ENCODE data around the gene COMP.

The COMP gene

DNA sequence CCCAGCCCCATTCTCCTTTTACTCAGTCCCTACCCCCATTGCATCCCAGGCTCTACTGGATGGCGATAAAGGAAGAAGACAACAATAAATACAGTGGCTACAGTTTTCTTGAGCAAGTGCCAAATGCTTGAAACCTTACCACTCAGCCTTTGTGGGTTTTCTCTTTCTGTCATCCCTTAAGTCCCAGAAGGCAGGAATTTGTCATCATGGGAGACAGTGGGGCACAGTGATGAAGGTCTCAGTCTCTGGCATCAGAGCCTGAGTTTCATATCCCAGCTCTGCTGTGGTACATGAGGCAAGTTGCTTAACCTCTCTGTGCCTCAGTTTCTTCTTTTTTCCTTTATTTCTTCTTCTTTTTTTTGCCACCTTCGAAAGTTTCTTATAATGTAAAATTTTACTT, 5.1 kb upstream of the COMP start:
- H3K4me3 Mint-ChIP-seq, result no peak overlapping the region
- H3K9me3 Mint-ChIP-seq, result no peaks in the 10 kb centered on the region
- H3K27me3 Mint-ChIP-seq (ENCODE audit: low read depth), result peaks cover 36% of the 10 kb centered on the region
- H3K27ac Mint-ChIP-seq, result no peak overlapping the region
- no peak for DNase-seq (ENCODE audit: low spot score)
- no peaks in the 10 kb centered on the region for H3K4me1 Mint-ChIP-seq (ENCODE audit: low read depth)
- H3K36me3 Mint-ChIP-seq (ENCODE audit: low read depth), result no peaks in the 10 kb centered on the region

DNA sequence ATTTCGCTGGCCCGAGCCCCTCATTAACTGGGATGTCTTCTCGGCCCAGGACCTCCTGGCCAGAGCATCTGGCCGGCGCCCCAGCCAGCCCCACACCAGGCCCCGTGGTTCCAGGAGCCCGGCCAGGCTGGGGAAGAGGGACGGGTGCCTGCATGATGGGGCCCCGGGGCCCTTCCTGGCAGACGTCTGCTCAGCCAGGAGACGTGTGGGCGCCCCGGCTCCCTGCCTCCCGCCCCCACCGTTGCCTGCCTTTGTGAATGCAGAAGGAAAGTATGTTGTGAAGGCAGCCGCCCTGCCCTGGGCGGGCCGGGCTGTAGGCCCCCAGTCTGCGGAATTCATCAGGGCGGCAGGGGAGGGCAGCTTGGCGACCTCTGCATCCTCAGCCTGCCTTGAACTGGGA, 4.4 kb upstream of the COMP start:
- H3K9me3 Mint-ChIP-seq, result no peaks in the 10 kb centered on the region
- no peak for DNase-seq (ENCODE audit: low spot score)
- no peak overlapping the region for H3K4me3 Mint-ChIP-seq
- no peak overlapping the region for H3K27ac Mint-ChIP-seq
- peaks cover 43% of the 10 kb centered on the region for H3K27me3 Mint-ChIP-seq (ENCODE audit: low read depth)
- no peaks in the 10 kb centered on the region for H3K36me3 Mint-ChIP-seq (ENCODE audit: low read depth)
- no peaks in the 10 kb centered on the region for H3K4me1 Mint-ChIP-seq (ENCODE audit: low read depth)

GRCh38 chr19:18794692-18795091, 3.6 kb upstream of the COMP start:
- Mint-ChIP-seq H3K4me3 (no peak overlapping the region), H3K9me3 (no peaks in the 10 kb centered on the region), H3K27me3 (ENCODE audit: low read depth) (peaks cover 49% of the 10 kb centered on the region), H3K27ac (no peak overlapping the region), H3K4me1 (ENCODE audit: low read depth) (peaks cover 4% of the 10 kb centered on the region), H3K36me3 (ENCODE audit: low read depth) (peaks cover 2% of the 10 kb centered on the region)
- DNase-seq (ENCODE audit: low spot score), result no peak

- H3K9me3 Mint-ChIP-seq, result no peaks in the 10 kb centered on the region
- H3K4me3 Mint-ChIP-seq, result no peak overlapping the region
- peaks cover 56% of the 10 kb centered on the region for H3K27me3 Mint-ChIP-seq (ENCODE audit: low read depth)
Observed at GRCh38 chr19:18794029-18794313, 2.9 kb upstream of the COMP start.

DNA sequence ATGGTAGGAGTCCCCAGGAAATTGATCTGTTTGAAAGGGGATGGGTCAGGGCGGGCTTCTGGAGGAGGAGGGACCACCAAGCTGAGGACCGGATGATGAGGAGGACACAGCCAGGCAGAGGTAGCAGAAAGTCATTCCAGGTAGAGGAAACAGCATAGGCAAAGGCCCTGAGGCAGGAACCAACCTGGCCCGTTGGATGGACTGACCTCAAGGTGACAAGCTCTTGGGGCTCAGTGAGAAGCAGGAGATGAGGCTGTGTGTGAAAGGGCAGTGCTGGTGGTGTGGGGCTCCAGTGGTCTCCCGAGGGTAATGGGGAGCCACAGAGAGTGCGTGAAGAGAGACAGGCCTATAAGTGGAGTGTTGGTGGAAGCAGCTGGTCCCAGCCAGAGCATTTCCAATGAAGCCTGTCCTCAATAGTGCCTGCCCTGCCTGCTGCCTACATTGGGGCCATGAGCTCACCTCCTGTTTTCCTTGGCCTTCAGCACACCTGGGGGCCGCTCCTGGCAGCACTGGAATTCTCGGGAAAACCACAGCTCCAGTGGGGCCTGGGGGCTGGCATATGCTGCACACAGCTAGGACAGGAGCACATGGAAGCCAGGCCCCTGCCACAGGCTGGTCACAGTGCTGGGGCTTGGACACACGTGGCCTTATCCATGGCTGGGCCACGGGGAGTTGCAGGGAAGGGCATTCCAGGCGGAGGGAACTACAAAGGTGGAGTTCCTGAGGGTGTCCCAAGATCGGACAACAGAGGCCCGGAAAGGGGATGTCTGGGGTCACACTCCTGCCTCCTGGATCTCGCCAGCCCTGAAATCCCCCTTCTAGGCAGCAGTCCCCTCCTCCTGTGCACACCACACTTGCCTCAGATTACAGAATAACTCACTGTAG, 2.3 kb upstream of the COMP start:
- H3K27ac Mint-ChIP-seq, result no peak overlapping the region
- no peaks in the 10 kb centered on the region for H3K9me3 Mint-ChIP-seq
- H3K36me3 Mint-ChIP-seq (ENCODE audit: low read depth), result peaks cover 3% of the 10 kb centered on the region
- H3K4me3 Mint-ChIP-seq, result no peak overlapping the region
- peaks cover 60% of the 10 kb centered on the region for H3K27me3 Mint-ChIP-seq (ENCODE audit: low read depth)
- peaks cover 6% of the 10 kb centered on the region for H3K4me1 Mint-ChIP-seq (ENCODE audit: low read depth)
- DNase-seq (ENCODE audit: low spot score), result no peak

More at GRCh38 chr19:18794029-18794313, 2.9 kb upstream of the COMP start:
- Mint-ChIP-seq H3K4me1 (ENCODE audit: low read depth) (peaks cover 6% of the 10 kb centered on the region), H3K36me3 (ENCODE audit: low read depth) (peaks cover 3% of the 10 kb centered on the region), H3K27ac (no peak overlapping the region)
- no peak for DNase-seq (ENCODE audit: low spot score)

DNA sequence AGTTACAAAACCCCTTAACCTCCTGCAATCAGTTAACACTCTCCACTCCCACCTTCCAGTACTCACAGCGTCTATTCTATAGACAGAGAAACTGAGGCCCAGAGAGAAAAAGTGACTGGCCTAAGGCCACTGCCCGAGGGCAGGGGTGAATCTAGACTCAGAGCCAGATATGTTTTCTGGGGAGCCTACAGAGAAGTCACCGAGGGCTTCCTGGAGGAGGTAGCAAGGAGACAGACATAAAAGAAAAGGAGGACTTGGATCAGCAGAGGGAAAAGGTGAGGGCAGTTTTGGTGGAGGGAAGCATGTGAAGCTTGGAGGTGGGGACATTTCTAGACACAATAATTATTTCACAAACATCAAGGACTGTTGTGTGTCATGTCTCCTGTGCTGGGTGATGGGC, 1.6 kb upstream of the COMP start:
- Mint-ChIP-seq H3K27me3 (ENCODE audit: low read depth) (peaks cover 67% of the 10 kb centered on the region), H3K4me1 (ENCODE audit: low read depth) (peaks cover 7% of the 10 kb centered on the region), H3K4me3 (no peak overlapping the region), H3K36me3 (ENCODE audit: low read depth) (peaks cover 3% of the 10 kb centered on the region), H3K27ac (no peak overlapping the region), H3K9me3 (no peaks in the 10 kb centered on the region)
- DNase-seq (ENCODE audit: low spot score), result no peak

- H3K27ac Mint-ChIP-seq, result no peak overlapping the region
- H3K27me3 Mint-ChIP-seq (ENCODE audit: low read depth), result peaks cover 73% of the 10 kb centered on the region
- H3K4me3 Mint-ChIP-seq, result no peak overlapping the region
- H3K9me3 Mint-ChIP-seq, result no peaks in the 10 kb centered on the region
- no peak for DNase-seq (ENCODE audit: low spot score)
- peaks cover 10% of the 10 kb centered on the region for H3K4me1 Mint-ChIP-seq (ENCODE audit: low read depth)
- peaks cover 6% of the 10 kb centered on the region for H3K36me3 Mint-ChIP-seq (ENCODE audit: low read depth)
Observed at GRCh38 chr19:18791315-18791678, 192 bp upstream of the COMP start.

DNA sequence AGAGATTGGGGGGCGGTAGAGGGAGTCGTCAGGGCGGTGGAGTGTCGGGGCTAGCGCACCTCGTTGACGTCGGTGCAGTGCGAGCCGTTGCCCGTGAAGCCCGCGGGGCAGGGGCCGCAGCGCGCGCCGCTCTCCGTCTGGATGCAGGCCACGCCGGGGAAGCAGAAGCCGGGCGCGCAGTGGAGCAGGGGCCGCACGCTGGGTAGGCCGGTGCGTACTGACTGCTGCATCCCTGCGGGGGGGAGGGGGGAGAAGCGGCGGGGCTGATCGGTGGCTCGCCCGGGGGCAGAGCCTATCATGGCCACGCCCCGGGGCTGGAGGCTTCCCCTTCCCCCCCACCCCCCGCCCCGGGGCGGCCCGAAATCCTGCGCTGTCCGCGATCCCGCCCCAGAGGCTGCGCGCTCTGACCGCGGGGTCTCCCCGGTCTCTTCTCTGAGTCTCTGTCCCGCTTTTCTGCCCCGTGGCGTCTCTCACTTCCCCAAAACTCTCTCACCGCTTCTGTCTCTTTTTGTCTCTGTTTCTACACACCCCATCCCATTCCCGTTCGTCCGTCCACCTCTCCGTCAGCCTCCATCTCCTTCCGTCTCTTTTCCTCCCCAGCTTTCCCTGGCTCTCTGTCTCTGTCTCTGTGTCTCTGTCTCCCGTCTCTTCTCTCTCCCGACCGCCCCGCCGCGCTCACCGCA, 1.1 kb downstream of the COMP start:
- Mint-ChIP-seq H3K27me3 (ENCODE audit: low read depth) (peaks cover 75% of the 10 kb centered on the region), H3K4me3 (peak overlapping the region; percentile 64), H3K27ac (peak overlapping the region; percentile 39), H3K36me3 (ENCODE audit: low read depth) (peaks cover 6% of the 10 kb centered on the region), H3K9me3 (no peaks in the 10 kb centered on the region), H3K4me1 (ENCODE audit: low read depth) (peaks cover 17% of the 10 kb centered on the region)
- DNase-seq (ENCODE audit: low spot score), result no peak

- peak overlapping the region; percentile 87 for H3K27ac Mint-ChIP-seq
- peaks cover 72% of the 10 kb centered on the region for H3K27me3 Mint-ChIP-seq (ENCODE audit: low read depth)
- peak overlapping the region; percentile 63 for H3K4me3 Mint-ChIP-seq
- peaks cover 17% of the 10 kb centered on the region for H3K4me1 Mint-ChIP-seq (ENCODE audit: low read depth)
- no peaks in the 10 kb centered on the region for H3K9me3 Mint-ChIP-seq
- DNase-seq (ENCODE audit: low spot score), result no peak
- H3K36me3 Mint-ChIP-seq (ENCODE audit: low read depth), result peaks cover 6% of the 10 kb centered on the region
Observed at GRCh38 chr19:18789422-18789869, 1.7 kb downstream of the COMP start.

GRCh38 chr19:18788529-18789421, 2.3 kb downstream of the COMP start:
- H3K27ac Mint-ChIP-seq, result peak overlapping the region; percentile 87
- peak overlapping the region; percentile 63 for H3K4me3 Mint-ChIP-seq
- no peak for DNase-seq (ENCODE audit: low spot score)
- H3K27me3 Mint-ChIP-seq (ENCODE audit: low read depth), result peaks cover 71% of the 10 kb centered on the region
- H3K4me1 Mint-ChIP-seq (ENCODE audit: low read depth), result peaks cover 17% of the 10 kb centered on the region
- no peaks in the 10 kb centered on the region for H3K9me3 Mint-ChIP-seq
- H3K36me3 Mint-ChIP-seq (ENCODE audit: low read depth), result peaks cover 6% of the 10 kb centered on the region

DNA sequence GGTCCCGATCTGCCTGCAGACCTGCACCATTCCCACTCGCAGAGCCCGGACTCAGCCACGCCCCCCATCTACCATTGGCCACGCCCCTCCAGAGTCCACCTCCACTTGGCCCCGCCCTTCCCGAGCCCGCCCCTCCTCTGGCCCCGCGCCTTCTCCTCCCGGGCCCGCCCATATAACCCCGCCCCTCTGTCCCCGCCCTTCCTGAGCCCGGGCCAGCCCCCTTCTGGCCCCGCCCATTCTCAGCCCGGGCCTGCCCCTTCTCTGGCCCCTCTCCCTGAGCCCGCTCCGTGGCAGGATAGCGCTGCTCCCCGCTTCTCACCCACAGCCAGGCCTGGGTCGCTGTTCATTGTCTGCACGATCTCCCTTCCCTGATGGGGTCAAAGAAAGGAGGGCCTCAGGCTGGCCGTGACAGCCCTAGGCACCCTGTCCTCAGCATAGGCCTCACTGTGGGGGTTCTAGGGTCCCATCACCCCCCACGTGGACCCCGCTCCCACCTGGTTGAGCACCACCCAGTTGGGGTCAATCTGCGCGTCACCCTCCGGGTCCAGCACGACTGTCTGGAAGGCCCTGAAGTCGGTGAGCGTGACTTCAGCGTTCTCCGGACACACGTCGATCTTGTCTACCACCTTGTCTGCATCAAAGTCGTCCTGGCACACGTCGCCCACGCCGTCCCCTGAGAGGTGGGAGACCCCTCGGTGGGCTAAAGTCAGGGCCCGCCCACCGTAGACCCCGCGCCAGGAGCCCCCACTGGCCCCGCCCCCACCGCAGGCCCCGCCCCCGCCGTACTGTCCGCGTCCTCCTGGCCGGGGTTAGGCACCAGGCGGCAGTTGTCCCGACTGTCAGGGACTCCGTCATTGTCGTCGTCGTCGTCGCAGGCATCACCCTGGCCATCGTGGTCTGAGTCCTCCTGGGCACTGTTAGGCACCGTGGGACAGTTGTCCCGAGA, 5.7 kb downstream of the COMP start:
- no peaks in the 10 kb centered on the region for H3K9me3 Mint-ChIP-seq
- peak overlapping the region; percentile 42 for H3K4me3 Mint-ChIP-seq
- peaks cover 16% of the 10 kb centered on the region for H3K4me1 Mint-ChIP-seq (ENCODE audit: low read depth)
- peaks cover 6% of the 10 kb centered on the region for H3K36me3 Mint-ChIP-seq (ENCODE audit: low read depth)
- H3K27me3 Mint-ChIP-seq (ENCODE audit: low read depth), result peaks cover 46% of the 10 kb centered on the region
- H3K27ac Mint-ChIP-seq, result no peak overlapping the region
- DNase-seq (ENCODE audit: low spot score), result peak; percentile 47

GRCh38 chr19:18784786-18785120, 6.4 kb downstream of the COMP start:
- no peak for DNase-seq (ENCODE audit: low spot score)
- H3K36me3 Mint-ChIP-seq (ENCODE audit: low read depth), result peaks cover 4% of the 10 kb centered on the region
- peaks cover 13% of the 10 kb centered on the region for H3K4me1 Mint-ChIP-seq (ENCODE audit: low read depth)
- no peaks in the 10 kb centered on the region for H3K9me3 Mint-ChIP-seq
- peaks cover 40% of the 10 kb centered on the region for H3K27me3 Mint-ChIP-seq (ENCODE audit: low read depth)
- no peak overlapping the region for H3K4me3 Mint-ChIP-seq
- H3K27ac Mint-ChIP-seq, result no peak overlapping the region
